GM19351 (cell line): ENCODE measurements around the gene GRIK1.

Experiments
- ATAC-seq: cut with Tn5 transposase; IDR thresholded peaks from one replicate; pipeline ENCODE4 v1.9.1; 2021; ENCODE audit warnings: mild to moderate bottlenecking, moderate library complexity; ENCODE audit not compliant: unreplicated experiment

GRIK1 gene

DNA sequence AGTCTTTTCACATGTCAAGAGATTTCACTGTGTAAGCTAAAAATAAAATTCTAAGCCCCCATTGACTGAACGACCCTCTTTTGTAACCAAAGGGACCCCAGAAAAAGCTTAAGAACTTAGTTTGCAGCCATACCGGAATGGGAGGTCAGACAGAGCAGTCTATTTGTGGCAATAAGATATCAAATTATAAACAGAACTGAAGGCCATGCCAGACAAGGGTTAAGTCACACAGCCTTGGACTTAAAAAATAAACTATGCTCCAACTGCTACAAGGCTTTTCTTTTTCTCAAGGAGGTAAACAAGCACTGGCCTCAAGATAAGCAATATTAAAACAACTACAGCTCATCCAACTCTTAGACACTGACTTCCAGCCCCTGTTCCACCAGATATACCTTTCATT lies 384.2 kb downstream of the GRIK1 start:
- no peak for ATAC-seq

DNA sequence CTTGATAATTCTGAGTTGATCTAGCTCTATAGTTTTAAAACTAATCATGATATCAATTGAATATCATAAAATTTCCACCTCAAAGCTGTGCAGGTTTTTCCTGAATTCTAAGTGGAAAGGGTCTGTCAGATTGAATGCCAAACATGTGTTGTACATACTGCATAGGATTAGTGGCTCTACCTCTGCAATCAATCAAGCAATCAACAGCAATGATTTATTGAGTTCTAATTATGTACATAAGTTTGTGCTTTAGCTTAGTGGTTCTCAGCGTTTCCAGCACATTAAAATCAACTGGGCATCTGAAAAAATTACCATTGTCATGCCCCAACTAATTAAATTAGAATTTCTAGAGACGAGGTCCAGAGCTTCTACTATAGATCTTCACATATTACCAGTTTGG lies 389.6 kb downstream of the GRIK1 start:
- no peak for ATAC-seq

DNA sequence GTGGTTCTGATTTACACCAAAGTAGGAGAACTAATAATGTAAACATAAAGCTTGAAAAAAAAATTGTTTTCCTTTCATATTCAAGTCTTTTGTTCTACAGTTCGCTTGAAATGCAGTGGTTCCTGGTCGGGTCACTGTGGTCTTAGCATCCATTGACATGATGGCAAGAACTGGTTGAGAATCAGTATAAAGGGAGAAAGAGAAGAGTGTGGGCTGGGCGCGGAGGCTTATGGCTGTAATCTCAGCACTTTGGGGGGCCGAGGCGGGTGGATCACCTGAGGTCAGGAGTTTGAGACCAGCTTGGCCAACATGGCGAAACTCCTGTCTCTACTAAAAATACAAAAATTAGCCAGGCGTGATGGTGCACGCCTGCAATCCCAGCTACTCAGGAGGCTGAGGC lies 390.2 kb downstream of the GRIK1 start:
- ATAC-seq = no peak

DNA sequence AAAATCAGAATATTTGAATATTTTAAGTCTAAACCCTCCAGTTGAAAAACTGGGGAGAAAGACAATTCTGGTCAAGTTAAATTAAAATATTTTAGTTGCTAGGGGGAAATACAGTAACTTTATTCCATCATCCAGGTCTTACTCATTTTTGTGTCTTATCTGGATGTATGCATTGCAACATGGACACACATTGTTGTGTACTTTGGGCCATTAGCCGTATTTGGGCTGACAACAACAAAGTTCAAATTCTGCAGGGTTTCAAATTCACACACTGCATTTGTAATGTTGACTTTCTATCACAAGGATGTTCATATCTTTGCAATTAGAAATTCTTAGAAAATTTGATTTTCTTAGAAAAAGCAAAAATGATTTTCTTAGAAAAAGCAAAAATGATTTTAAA lies 391.8 kb downstream of the GRIK1 start:
- no peak for ATAC-seq

DNA sequence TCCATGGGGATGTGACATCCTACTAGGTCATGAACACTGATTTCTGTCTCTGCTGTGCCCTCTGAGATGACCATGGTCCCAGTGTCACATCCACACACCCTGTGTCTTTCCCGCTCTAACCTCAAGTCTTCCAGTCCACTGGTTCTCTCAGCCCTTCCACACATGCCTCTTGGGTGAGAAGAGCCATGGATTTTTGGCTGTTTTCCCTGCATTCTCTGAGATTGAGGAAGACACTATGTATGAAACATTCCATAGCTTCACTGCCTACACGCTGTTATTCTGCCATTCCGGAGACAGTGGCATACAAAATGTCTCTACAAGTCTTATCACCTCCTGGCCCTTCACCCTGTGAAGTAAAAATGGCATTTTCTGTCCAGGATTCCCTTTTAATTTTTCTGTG lies 393.7 kb downstream of the GRIK1 start:
- no peak for ATAC-seq

DNA sequence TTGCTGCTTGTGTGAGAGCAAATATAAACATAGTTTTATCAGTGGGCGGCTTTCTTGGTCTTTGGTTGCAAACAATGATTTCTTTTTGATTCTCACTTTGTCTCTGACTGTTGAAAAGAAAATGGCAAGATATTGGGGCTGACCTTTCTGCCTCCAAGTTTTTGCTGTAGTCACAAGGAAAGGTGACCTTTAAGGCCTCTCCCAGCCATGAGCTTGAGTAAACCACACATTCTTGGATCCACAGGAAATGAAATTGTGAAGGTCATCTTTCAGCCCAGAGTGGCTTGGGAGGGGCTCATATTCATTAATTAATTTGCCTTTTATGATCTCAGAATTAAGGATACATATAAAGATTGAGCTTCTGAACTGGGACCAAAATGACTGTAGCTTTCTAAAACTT lies 399.5 kb downstream of the GRIK1 start:
- ATAC-seq = no peak

DNA sequence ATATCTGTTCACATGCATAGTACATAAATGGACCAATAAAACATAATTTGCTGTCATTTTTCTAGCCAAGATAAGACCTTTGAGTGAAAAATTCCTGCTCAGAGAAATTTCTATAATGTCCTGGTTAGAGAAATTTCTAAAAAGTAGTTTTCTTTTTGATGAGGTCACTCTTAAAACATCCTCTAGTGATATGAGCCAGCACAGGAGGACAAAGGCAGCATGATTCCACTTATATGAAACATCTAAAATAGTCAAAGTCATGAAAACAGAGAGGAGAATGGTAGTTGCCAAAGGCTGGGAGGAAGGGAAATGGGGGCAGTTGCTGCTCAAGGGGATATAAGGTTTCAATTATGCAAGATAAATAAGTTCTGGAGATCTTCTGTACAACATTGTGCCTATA lies 401.7 kb downstream of the GRIK1 start:
- no peak for ATAC-seq

DNA sequence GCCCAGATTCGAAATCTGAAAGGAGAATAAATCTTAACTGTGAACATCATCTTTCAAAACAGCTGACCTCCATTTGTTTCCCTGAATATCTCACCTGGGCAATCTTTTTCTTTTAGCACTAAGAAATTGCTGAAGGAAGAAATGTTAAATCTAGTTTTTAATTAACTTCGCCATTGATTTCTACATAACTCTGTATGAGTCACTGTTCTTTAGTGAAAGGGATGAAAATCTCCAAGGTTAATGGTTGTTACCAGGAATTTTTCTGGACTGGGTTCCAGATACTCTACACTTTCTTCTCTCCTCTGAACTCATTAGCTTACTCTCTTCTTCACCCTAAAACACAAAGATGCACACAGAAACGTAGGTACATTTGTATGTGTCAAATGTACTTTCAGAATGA lies 405.3 kb downstream of the GRIK1 start:
- ATAC-seq = no peak

DNA sequence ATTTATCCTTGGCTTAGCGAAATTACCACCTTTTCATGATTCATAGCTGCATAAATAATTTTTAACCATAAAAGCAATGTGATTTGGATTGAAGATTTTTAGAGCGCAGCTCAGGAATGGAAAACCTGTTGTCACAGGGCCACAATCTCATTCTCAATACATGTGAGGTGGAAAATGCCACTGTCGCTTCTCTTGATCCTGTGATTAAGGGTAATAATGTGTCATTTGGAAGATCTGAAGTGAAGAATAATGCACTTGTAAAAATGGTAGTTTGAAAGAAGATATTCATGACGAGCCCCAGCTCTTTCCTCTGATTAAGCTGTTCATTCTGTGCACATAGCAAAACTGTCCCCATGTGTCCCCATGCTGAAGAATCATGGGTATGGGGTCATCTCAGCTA lies 410.7 kb downstream of the GRIK1 start:
- ATAC-seq = no peak

DNA sequence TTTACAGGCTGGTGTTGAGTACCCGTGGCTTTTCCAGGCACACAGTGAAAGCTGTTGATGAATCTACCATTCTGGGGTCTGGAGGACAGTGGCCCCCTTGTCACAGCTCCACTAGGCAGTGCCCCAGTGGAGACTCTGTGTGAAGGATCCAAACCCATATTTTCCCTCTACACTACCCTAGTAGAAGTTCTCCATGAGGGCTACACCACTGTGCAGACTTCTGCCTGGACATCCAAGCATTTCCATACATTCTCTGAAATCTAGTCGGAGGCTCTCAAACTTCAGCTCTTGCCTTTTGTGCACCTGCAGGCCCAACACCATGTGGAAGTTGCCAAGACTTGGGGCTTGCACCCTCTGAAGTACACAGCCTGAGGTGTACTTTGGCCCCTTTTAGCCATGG lies 413.3 kb downstream of the GRIK1 start:
- ATAC-seq = no peak

DNA sequence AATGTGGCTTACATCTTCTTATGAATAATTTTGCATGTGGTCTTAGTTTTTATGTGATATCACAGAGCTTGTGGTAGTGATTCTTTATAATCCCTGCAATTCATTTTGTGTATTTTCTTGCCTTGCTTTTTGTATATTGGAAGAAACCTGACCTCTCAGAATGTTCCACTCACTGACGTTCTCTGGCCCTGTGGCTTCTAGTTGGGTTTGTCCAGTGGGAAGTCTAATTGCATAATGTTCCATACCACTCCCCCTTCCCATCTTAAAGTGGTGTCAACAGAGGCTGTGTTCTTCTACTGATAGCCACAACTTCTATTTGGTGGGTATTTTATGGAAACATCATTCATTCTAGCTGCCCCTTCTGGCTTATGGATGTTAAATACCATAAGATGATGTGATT lies 415.7 kb downstream of the GRIK1 start:
- no peak for ATAC-seq

DNA sequence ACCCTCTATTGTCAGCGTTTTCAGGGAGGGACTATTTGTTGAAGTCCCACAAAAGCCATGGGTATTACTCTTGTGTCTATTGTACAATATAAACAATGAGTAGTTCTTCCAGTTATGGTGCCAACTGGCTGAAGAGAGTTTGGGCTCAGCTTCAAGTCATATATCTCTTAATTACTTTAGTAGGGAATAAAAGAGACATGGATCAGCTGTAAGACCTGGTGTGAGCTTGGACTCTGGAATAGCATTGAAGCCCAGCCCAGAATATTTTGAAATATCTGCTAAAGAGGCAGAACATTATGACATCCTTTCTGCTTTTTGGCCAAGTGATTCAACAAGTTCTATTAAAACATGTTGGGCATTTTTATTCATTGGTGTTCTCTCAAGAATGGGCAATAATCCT lies 416.1 kb downstream of the GRIK1 start:
- ATAC-seq = no peak

DNA sequence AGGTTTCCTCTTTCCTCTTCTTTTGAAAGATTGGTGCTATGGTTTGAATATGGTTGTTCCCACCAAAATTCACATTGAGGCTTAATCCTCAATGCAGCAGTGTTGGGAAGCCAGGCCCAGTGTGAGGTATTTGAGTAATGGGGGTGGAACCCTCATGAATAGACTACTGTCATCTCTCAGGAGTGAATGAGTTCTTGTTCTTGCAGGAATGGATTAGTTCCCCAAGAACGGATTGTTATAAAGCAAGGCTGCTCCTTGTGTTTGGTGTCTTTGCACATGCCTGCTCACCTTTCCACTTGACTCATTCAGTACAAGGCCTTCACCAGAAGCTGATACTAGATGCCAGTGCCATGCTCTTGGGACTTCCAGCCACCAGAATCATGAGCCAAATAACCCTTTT lies 417.9 kb downstream of the GRIK1 start:
- ATAC-seq = no peak

DNA sequence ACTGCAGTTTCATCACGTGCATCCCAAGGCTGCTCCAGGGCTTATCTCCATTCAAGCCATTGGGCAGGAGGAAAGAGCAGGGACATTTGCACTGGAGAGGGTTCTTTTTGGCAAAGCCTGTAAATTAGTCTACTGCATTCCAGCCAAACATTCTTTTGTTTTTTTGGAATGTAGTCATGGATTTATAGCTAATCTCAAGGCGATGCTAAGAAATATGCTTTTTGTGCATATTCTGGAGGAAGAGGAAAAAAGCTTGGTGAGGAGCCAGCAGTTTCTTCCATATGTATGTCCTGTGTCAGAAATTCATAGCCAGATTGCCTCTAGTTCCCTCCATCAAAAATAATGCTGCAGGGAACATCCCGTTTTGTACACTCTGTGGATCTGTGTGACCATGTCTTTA lies 419.6 kb downstream of the GRIK1 start:
- ATAC-seq = no peak

DNA sequence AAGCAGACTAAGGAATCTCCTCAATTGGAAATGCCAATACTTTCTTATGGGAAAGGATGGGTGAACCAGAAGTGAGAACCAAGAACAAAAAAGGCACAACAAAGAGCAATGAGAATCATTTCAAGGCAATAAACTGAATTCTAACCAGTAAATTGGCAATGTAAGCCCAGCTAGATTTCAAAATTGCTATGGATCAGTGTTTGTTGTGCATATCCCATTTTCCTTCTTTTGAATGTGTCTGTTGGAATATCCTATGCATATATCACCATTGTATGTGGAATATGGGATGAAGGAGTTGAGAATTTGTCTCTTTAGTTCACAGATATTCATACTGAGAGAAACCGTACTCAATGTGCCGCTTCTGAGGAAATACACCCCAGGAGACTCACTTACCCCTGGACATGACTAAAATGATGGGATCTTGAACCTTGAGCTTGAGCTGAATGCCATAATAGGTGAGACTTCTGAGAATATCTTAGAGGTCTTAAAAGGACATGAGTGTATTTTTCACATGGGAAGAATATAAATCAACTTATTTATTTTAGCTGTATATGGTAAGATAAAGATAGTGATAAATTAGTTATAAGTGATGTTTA lies 425.0 kb downstream of the GRIK1 start:
- no peak for ATAC-seq

DNA sequence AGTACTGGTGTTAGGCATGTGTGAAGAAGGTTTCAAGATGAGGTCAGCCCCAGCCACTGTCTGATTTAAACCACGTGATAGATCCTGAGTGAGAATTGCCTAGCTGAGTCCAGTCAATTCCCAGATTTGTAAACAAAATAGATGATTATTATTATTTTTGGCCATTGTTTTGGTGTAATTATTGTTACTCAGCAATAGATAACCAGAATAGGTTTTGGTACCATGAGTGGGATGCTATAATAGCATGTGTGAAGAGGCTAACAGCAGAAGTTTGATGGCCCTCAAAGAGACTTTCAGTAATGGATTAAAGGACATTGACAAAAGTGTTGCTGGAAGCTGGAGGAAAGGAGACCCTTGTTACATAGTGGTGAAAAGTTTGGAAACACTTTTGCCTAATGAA lies 426.3 kb downstream of the GRIK1 start:
- ATAC-seq = no peak

DNA sequence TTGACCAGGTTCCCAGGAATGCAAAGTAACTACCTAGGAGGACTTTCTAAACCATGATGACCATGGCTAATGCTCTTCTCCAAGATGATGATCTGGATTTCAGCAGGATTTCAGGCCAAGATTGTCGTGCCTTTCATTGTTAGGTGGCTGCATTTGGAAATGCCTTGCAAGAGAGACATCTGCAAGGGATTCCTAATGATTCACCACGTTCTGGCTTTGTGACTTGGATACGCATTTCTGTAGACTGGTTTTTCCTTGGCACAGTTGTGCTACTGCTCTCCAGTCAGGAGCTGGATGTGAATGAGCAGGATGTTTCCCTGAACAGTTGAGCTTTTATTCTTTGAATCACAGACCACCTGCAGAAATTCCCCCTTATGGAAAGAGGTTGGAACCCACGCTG lies 428.7 kb downstream of the GRIK1 start:
- no peak for ATAC-seq

DNA sequence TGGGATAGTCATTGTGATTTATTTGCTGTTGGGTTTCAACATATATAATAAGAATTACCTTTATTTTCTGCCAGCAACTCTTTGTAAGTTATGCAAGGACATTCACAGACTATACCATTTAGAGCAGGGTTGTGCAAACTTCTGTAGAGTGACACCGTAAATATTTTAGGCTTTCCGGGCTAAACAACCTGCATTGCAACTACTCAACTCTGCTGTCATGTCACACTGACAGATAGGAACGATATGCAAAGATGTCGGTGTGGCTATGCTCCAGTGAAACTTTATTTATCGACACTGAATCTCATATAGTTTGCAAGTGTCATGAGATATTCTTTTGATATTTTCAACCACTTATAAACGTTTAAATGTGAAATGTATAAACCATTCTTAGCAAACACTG lies 430.7 kb downstream of the GRIK1 start:
- ATAC-seq = no peak

DNA sequence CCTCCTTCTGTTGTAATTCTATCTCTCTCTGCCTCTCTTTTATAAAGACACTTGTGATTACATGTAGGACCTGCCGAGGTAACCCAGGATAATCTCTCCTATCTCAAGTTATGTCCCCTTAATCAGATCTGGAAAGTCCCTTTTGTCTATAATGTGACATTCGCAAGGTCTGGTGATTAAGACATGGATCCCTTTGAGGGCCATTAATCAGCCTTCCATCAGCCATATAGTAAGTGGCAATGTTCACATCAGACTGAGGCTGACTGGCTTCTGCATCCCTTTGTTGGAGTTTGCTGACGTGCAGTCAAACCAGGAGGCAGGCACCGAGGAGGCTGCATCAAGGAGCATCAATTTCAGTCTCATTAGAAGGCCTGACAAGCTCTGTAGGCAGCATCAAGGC lies 431.5 kb downstream of the GRIK1 start:
- no peak for ATAC-seq

DNA sequence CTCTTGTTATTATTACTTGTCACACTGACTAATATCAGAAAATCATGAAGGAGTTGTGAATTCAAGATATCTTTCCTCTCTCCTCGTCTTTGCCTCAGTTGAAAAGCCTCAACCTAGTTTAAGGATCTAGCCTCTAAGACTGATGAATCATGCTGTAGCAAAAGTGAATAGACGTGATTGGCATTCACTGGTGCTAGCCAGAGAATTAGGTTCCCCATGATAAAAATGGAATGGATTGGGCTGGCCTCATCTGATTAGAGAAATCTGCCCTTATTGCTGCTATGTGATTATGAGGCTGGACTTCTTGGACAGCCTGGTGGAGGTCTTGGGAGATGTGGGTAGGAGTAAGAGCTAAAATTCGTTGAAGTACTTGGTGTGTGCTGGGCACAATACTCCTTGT lies 432.8 kb downstream of the GRIK1 start:
- ATAC-seq = no peak

DNA sequence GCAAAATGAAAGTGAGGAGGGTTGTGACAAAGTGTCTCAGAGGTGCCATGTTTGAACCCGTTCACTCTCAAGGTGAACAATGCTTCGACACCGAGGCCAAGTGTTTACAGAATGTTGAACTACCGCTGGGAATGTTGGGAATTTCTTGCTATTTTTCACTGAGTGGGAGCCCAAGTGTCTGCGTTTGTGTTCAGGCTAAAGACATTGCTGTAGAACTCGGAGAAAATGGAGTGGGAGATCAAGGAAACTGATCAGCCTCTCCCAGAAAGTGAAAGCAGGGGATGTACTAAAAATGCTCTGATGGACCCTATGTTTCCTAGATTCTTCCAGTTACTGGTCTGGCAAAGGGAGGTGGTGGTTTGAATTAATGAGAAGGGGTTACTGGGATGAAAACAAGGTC lies 433.6 kb downstream of the GRIK1 start:
- ATAC-seq = no peak

DNA sequence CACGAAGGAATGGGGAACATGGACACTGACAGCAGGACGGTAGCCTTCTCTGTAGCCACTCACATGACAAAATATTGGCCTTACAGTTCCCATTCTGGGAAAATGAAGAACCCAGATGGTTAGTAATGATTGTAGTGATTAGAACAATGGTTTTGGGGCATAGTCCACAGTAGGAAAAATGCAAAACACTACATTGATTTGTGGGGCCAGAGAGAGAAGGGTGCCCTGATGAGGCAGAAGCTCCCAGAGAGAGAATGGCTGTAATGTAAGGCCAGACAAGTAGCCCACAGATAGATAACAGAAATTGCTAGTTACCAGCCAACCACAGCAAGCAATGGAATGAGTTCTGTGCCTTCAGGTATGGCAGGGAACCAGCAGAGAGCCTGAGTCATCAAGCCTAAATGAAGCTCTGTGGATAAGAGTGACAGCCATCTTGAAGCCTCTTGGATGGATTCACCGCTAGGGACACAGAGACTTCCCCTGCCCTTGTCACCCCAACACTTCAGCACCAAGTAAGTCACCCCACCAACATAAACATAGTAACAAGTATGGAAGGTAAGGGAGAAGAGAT lies 435.0 kb downstream of the GRIK1 start:
- no peak for ATAC-seq

DNA sequence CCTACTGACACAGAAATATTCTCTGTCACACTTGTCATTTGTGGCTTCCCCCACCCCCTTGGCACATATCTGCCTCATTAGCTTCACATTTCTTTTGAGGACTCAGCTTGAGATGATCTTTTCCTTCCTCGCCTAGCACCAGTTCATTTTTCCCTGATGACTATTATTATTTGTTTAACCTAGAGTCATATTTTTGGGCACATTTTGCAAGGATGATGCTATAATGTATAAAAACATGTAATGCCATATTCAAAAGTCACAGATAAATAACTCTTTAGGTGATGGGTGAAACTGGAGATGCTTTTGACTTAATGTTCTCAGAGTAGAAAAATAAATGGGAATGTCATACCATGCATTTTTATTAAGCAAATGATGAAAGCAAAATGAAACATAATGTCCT lies 438.3 kb downstream of the GRIK1 start:
- no peak for ATAC-seq
